Activated CD4-positive, CD25-positive, alpha-beta regulatory T cell treated with anti-CD3 and anti-CD28 coated beads, Interleukin-2, amount 50 U/mL, for 24 hours (primary cell): ENCODE measurements around the gene NXPH3.
"Not testable (repeated sequence)": the region's sequence is repeated elsewhere in the genome, so short reads cannot be mapped to it uniquely, and the experiment has no call there.

Experiments used
- ATAC-seq, 2 donors: fragments of 150-1000 bp; cut with Tn5 transposase; one replicate each; pipeline ENCODE4 v1.10.0; 2021; ENCODE audit warnings: mild to moderate bottlenecking in 1 of 2, moderate library complexity in 1 of 2

NXPH3 gene

GRCh38 chr17:49575679-49576087 lies at the start of gene NXPH3:
Gene NXPH3 (plus strand): TSS chr17:49575871. CDS start chr17:49576220, 349 bp downstream.
- ATAC-seq, result peak; percentile 80 to 84

GRCh38 chr17:49527927-49528651 lies 47.6 kb upstream of the NXPH3 start:
- no peak for ATAC-seq

GRCh38 chr17:49528966-49529365 lies 46.7 kb upstream of the NXPH3 start:
- no peak for ATAC-seq

- ATAC-seq, result no peak
These were observed 45.6 kb upstream of the NXPH3 start for GRCh38 chr17:49530118-49530517.

GRCh38 chr17:49543860-49544259 lies 31.8 kb upstream of the NXPH3 start:
- no peak for ATAC-seq

- ATAC-seq, result no peak
These were observed 30.5 kb upstream of the NXPH3 start for GRCh38 chr17:49545007-49545660.

GRCh38 chr17:49545806-49546545 lies 29.7 kb upstream of the NXPH3 start:
- ATAC-seq, result no peak

- no peak for ATAC-seq
These were observed 28.8 kb upstream of the NXPH3 start for GRCh38 chr17:49546546-49547535.

- no peak for ATAC-seq
These were observed 28.1 kb upstream of the NXPH3 start for GRCh38 chr17:49547566-49547965.

GRCh38 chr17:49548051-49548505 lies 27.6 kb upstream of the NXPH3 start:
- ATAC-seq, result no peak

- no peak for ATAC-seq
These were observed 27.0 kb upstream of the NXPH3 start for GRCh38 chr17:49548506-49549310.

- ATAC-seq, result no peak
These were observed 26.4 kb upstream of the NXPH3 start for GRCh38 chr17:49549311-49549605.

GRCh38 chr17:49549691-49550678 lies 25.7 kb upstream of the NXPH3 start:
- ATAC-seq, result no peak

- not testable (repeated sequence) for ATAC-seq
These were observed 24.9 kb upstream of the NXPH3 start for GRCh38 chr17:49550764-49551163.

- ATAC-seq, result no peak
These were observed 24.2 kb upstream of the NXPH3 start for GRCh38 chr17:49551221-49552069.

- ATAC-seq, result no peak
These were observed 23.5 kb upstream of the NXPH3 start for GRCh38 chr17:49552070-49552751.

- no peak for ATAC-seq
These were observed 21.9 kb upstream of the NXPH3 start for GRCh38 chr17:49553676-49554335.
